Measurements from ENCODE around the gene REP15.

Gene REP15

DNA sequence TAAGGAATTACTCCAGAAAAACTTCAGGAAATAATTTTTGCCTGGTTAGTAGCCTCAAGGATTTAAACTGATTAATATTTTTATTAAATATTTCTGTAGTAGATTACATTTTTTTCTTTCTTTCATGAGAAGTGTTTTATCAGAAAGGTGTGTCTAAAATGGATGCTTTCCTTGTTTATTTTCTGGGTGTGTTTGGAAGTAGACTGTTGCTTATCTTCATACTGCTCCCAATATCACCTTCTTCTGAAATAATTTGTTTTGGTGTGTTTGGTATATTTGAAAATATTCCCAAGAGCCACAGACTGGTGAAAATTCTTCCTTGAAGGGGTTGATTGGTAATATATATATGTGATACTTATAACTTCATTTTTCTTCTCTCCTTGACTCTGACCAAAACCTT lies 10.1 kb upstream of the REP15 start:
- Histone ChIP-seq H3K9me3 (ENCODE audit: insufficient read depth, low read length) (no peaks in the 10 kb centered on the region), H3K27me3 (ENCODE audit: low read depth, low read length) (peaks cover 27% of the 10 kb centered on the region), H3K4me1 (ENCODE audit: low read length) (peaks cover 7% of the 10 kb centered on the region), H3K4me2 (ENCODE audit: low read length) (no peak overlapping the region), H4K20me1 (ENCODE audit: insufficient read depth, low read length) (no peaks in the 10 kb centered on the region), H3K79me2 (ENCODE audit: low read length) (no peaks in the 10 kb centered on the region), H3K36me3 (replicated peaks; ENCODE audit: low read depth, low read length) (no peaks in the 10 kb centered on the region), H2AFZ (ENCODE audit: low read depth, low read length) (no peak overlapping the region), H3K4me3 (ENCODE audit: low read length) (no peak overlapping the region), H3K9ac (ENCODE audit: low read length) (no peak overlapping the region), H3K27ac (ENCODE audit: low read length) (no peak overlapping the region)
- no peak for TF ChIP-seq EZH2phosphoT487 (IDR thresholded peaks at IDR 0.05; ENCODE audit: low read depth)

- H2AFZ ChIP-seq (ENCODE audit: low read depth, low read length) = no peak overlapping the region
These were observed 7.6 kb upstream of the REP15 start for GRCh38 chr12:27688671-27689070.

DNA sequence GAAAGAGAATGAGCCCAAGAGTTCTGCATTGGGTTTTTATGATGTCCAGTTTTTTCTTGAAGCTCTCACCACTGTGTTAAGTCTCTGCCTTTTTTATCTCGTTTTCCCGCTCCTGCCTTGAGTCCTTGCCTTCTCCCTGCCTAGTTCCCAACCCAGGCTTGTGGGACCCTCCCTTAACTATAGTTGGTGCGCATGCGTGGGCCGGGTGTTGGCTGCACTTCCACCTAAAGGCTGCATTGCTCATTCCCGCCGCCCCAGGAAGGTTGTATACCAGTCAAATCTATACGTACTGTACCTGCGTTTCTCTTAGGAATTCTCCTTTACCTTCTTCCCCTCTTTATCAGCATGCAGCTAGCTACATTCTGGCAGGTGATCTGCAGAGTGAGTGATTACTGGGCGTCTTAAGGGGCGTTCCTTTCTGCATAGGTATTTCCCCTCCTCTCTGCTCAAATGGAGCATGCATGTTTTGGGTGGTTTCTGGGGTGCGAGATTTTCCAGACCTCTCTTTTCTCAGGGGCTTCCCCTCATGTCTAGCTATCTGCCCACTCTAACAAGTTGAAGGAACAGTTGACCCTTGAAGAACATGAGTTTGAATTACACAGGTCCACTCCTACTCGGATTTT lies 6.6 kb upstream of the REP15 start:
- H3K4me1 ChIP-seq (ENCODE audit: low read length) = peaks cover 19% of the 10 kb centered on the region
- no peak overlapping the region for H2AFZ ChIP-seq (ENCODE audit: low read depth, low read length)
- H3K9me3 ChIP-seq (ENCODE audit: insufficient read depth, low read length) = no peaks in the 10 kb centered on the region
- H4K20me1 ChIP-seq (ENCODE audit: insufficient read depth, low read length) = no peaks in the 10 kb centered on the region
- H3K4me3 ChIP-seq (ENCODE audit: low read length) = peak overlapping the region; percentile 44
- peak overlapping the region; percentile 53 for H3K4me2 ChIP-seq (ENCODE audit: low read length)
- no peaks in the 10 kb centered on the region for H3K36me3 ChIP-seq (replicated peaks; ENCODE audit: low read depth, low read length)
- H3K27ac ChIP-seq (ENCODE audit: low read length) = no peak overlapping the region
- H3K9ac ChIP-seq (ENCODE audit: low read length) = no peak overlapping the region
- H3K79me2 ChIP-seq (ENCODE audit: low read length) = no peaks in the 10 kb centered on the region
- H3K27me3 ChIP-seq (ENCODE audit: low read depth, low read length) = peaks cover 30% of the 10 kb centered on the region
- TF ChIP-seq EZH2phosphoT487 (IDR thresholded peaks at IDR 0.05; ENCODE audit: low read depth) (no peak), CTCF (IDR thresholded peaks at IDR 0.05; ENCODE audit: low read depth, low read length) (no peak)

More at GRCh38 chr12:27688671-27689070, 7.6 kb upstream of the REP15 start:
- Histone ChIP-seq H3K27me3 (ENCODE audit: low read depth, low read length) (peaks cover 30% of the 10 kb centered on the region), H3K79me2 (ENCODE audit: low read length) (no peaks in the 10 kb centered on the region), H3K9me3 (ENCODE audit: insufficient read depth, low read length) (no peaks in the 10 kb centered on the region), H3K4me1 (ENCODE audit: low read length) (peaks cover 19% of the 10 kb centered on the region), H3K4me3 (ENCODE audit: low read length) (no peak overlapping the region), H3K36me3 (replicated peaks; ENCODE audit: low read depth, low read length) (no peaks in the 10 kb centered on the region), H3K27ac (ENCODE audit: low read length) (no peak overlapping the region), H3K4me2 (ENCODE audit: low read length) (no peak overlapping the region), H3K9ac (ENCODE audit: low read length) (no peak overlapping the region), H4K20me1 (ENCODE audit: insufficient read depth, low read length) (no peaks in the 10 kb centered on the region)
- TF ChIP-seq EZH2phosphoT487 (IDR thresholded peaks at IDR 0.05; ENCODE audit: low read depth) = no peak
- TF ChIP-seq CTCF (IDR thresholded peaks at IDR 0.05; ENCODE audit: low read depth, low read length) = no peak

- Histone ChIP-seq H3K9ac (ENCODE audit: low read length) (no peak overlapping the region), H3K36me3 (replicated peaks; ENCODE audit: low read depth, low read length) (no peaks in the 10 kb centered on the region), H3K4me2 (ENCODE audit: low read length) (peak overlapping the region; percentile 95; the same call in 1 of the 2 replicates), H3K27ac (ENCODE audit: low read length) (no peak overlapping the region), H3K9me3 (ENCODE audit: insufficient read depth, low read length) (no peaks in the 10 kb centered on the region), H3K27me3 (ENCODE audit: low read depth, low read length) (peaks cover 40% of the 10 kb centered on the region), H3K4me1 (ENCODE audit: low read length) (peaks cover 19% of the 10 kb centered on the region), H2AFZ (ENCODE audit: low read depth, low read length) (no peak overlapping the region), H4K20me1 (ENCODE audit: insufficient read depth, low read length) (no peaks in the 10 kb centered on the region), H3K79me2 (ENCODE audit: low read length) (no peaks in the 10 kb centered on the region), H3K4me3 (ENCODE audit: low read length) (no peak overlapping the region)
- TF ChIP-seq EZH2phosphoT487 (IDR thresholded peaks at IDR 0.05; ENCODE audit: low read depth) (no peak), CTCF (IDR thresholded peaks at IDR 0.05; ENCODE audit: low read depth, low read length) (no peak)
These were observed 2.8 kb upstream of the REP15 start for GRCh38 chr12:27693403-27693802.
